Measurements from ENCODE around the gene DST. TPM values are rescaled to one million over a fixed set of nuclear protein-coding genes. Genes with fewer than 3 reads are reported as not detected.
"Not testable (repeated sequence)": the region's sequence is repeated elsewhere in the genome, so short reads cannot be mapped to it uniquely, and the experiment has no call there.

Gene DST
- total and polyA plus RNA-seq, 4 donors = 47.2 to 578 (median 371) TPM

- no peak overlapping the region for H3K27ac ChIP-seq (ENCODE audit: low read depth in 1 of 2, low read length in 2 of 2)
- H3K36me3 ChIP-seq (ENCODE audit: control insufficient read depth in 1 of 2, insufficient read depth in 2 of 2, low read length in 1 of 2) = peaks cover under 1 to 2% of the 10 kb centered on the region in 2 donors
- DNase-seq = no peak
- ATAC-seq (ENCODE audit: low FRiP score) = peak; percentile 74
- no peaks in the 10 kb centered on the region for H3K27me3 ChIP-seq (ENCODE audit: control insufficient read depth in 1 of 2, insufficient read depth in 2 of 2, low read length in 1 of 2)
- no peak overlapping the region for H3K4me3 ChIP-seq (ENCODE audit: low read length in 2 of 2)
- no peaks in the 10 kb centered on the region for H3K9me3 ChIP-seq (ENCODE audit: control insufficient read depth, low read length)
- no peaks in the 10 kb centered on the region for H3K4me1 ChIP-seq (ENCODE audit: control insufficient read depth in 1 of 2, insufficient read depth in 2 of 2, low read length in 2 of 2)
- 50 to 51% methylated on average over 8 of the region's 8 CpGs for WGBS, 2 donors
- intact Hi-C loops (cut with DNase I) = loop anchor here in 1 of 2 donors (5.0 kb wide), 1 partner anchor 208 kb away; no protein-coding TSS in a partner anchor
These were observed 72.0 kb downstream of the DST start for GRCh38 chr6:56570413-56571359.

- ATAC-seq (ENCODE audit: low FRiP score) = no peak
- H3K27me3 ChIP-seq (ENCODE audit: control insufficient read depth in 1 of 2, insufficient read depth in 2 of 2, low read length in 1 of 2) = no peaks in the 10 kb centered on the region
These were observed 75.2 kb downstream of the DST start for GRCh38 chr6:56567501-56567900.

DNA sequence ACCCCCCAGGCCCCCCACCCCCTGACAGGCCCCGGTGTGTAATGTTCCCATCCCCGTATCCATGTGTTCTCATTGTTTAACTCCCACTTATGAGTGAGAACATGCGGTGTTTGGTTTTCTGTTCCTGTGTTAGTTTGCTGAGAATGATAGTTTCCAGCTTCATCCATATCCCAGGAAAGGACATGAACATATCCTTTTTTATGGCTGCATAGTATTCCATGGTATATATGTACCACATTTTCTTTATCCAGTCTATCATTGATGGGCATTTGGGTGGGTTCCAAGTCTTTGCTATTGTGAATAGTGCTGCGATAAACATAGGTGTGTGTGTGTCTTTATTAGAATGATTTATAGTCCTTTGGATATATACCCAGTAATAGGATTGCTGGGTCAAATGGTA is 80.0 kb downstream of the DST start:
- H3K4me1 ChIP-seq (ENCODE audit: control insufficient read depth in 1 of 2, insufficient read depth in 2 of 2, low read length in 2 of 2); H3K36me3 ChIP-seq (ENCODE audit: control insufficient read depth in 1 of 2, insufficient read depth in 2 of 2, low read length in 1 of 2); H3K9me3 ChIP-seq (ENCODE audit: control insufficient read depth, low read length); H3K27ac ChIP-seq (ENCODE audit: low read depth in 1 of 2, low read length in 2 of 2); DNase-seq; ATAC-seq (ENCODE audit: low FRiP score); intact Hi-C loops (cut with DNase I); H3K4me3 ChIP-seq (ENCODE audit: low read length in 2 of 2); H3K27me3 ChIP-seq (ENCODE audit: control insufficient read depth in 1 of 2, insufficient read depth in 2 of 2, low read length in 1 of 2): not testable (repeated sequence)
- WGBS, 2 donors = 98 to 99% methylated on average over 4 of the region's 4 CpGs

More at GRCh38 chr6:56567501-56567900, 75.2 kb downstream of the DST start:
- Histone ChIP-seq H3K36me3 (ENCODE audit: control insufficient read depth in 1 of 2, insufficient read depth in 2 of 2, low read length in 1 of 2) (peaks cover 0 to 2% of the 10 kb centered on the region in 2 donors), H3K9me3 (ENCODE audit: control insufficient read depth, low read length) (no peaks in the 10 kb centered on the region), H3K27ac (ENCODE audit: low read depth in 1 of 2, low read length in 2 of 2) (no peak overlapping the region), H3K4me1 (ENCODE audit: control insufficient read depth in 1 of 2, insufficient read depth in 2 of 2, low read length in 2 of 2) (no peaks in the 10 kb centered on the region), H3K4me3 (ENCODE audit: low read length in 2 of 2) (no peak overlapping the region)
- intact Hi-C loops (cut with DNase I) = no loop called here
- no peak for DNase-seq

- ATAC-seq (ENCODE audit: low FRiP score) (no peak), DNase-seq (no peak)
- intact Hi-C loops (cut with DNase I) = loop anchor here in 1 of 2 donors (10.0 kb wide), 1 partner anchor 192 kb away; no protein-coding TSS in a partner anchor
- peaks cover 5 to 7% of the 10 kb centered on the region in 2 donors for H3K4me1 ChIP-seq (ENCODE audit: control insufficient read depth in 1 of 2, insufficient read depth in 2 of 2, low read length in 2 of 2)
- WGBS, 2 donors = 97 to 100% methylated on average over 1 of the region's 1 CpG
- no peaks in the 10 kb centered on the region for H3K9me3 ChIP-seq (ENCODE audit: control insufficient read depth, low read length)
- peaks cover 0 to 2% of the 10 kb centered on the region in 2 donors for H3K36me3 ChIP-seq (ENCODE audit: control insufficient read depth in 1 of 2, insufficient read depth in 2 of 2, low read length in 1 of 2)
- H3K27ac ChIP-seq (ENCODE audit: low read depth in 1 of 2, low read length in 2 of 2) = no peak overlapping the region
- no peak overlapping the region for H3K4me3 ChIP-seq (ENCODE audit: low read length in 2 of 2)
- H3K27me3 ChIP-seq (ENCODE audit: control insufficient read depth in 1 of 2, insufficient read depth in 2 of 2, low read length in 1 of 2) = no peaks in the 10 kb centered on the region
These were observed 85.7 kb downstream of the DST start for GRCh38 chr6:56556751-56557540.

DNA sequence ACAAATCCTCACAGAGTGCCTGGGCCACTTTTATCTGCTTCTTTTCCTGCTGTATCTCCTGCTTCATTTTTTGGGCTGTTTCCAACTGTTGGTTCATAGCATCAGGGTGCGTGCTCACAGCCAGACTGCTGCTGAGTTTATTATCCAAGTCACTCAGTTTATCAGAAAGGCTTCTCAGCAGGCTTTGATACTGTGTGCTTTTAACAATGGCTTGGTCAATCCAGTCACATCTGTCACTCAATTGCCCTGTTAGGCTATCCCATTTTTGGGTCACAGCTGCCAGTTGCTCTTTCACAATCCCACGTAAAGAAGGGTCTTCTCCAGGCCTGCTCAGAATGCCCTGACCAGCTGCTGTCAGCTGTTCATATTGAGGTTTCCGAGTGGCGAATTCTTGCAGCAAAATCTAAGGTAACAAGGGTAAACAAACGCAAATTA is 87.2 kb downstream of the DST start:
- WGBS, 2 donors = 60 to 62% methylated on average over 5 of the region's 5 CpGs
- H3K27me3 ChIP-seq (ENCODE audit: control insufficient read depth in 1 of 2, insufficient read depth in 2 of 2, low read length in 1 of 2) = no peaks in the 10 kb centered on the region
- intact Hi-C loops (cut with DNase I) = loop anchor here in 1 of 2 donors (10.0 kb wide), 1 partner anchor 191 kb away; no protein-coding TSS in a partner anchor
- H3K4me3 ChIP-seq (ENCODE audit: low read length in 2 of 2) = no peak overlapping the region
- H3K9me3 ChIP-seq (ENCODE audit: control insufficient read depth, low read length) = no peaks in the 10 kb centered on the region
- peak overlapping the region in 1 of 2 donors; percentile 35 for H3K27ac ChIP-seq (ENCODE audit: low read depth in 1 of 2, low read length in 2 of 2)
- no peaks in the 10 kb centered on the region for H3K36me3 ChIP-seq (ENCODE audit: control insufficient read depth in 1 of 2, insufficient read depth in 2 of 2, low read length in 1 of 2)
- ATAC-seq (ENCODE audit: low FRiP score) (no peak), DNase-seq (no peak)
- H3K4me1 ChIP-seq (ENCODE audit: control insufficient read depth in 1 of 2, insufficient read depth in 2 of 2, low read length in 2 of 2) = peaks cover 5 to 7% of the 10 kb centered on the region in 2 donors

DNA sequence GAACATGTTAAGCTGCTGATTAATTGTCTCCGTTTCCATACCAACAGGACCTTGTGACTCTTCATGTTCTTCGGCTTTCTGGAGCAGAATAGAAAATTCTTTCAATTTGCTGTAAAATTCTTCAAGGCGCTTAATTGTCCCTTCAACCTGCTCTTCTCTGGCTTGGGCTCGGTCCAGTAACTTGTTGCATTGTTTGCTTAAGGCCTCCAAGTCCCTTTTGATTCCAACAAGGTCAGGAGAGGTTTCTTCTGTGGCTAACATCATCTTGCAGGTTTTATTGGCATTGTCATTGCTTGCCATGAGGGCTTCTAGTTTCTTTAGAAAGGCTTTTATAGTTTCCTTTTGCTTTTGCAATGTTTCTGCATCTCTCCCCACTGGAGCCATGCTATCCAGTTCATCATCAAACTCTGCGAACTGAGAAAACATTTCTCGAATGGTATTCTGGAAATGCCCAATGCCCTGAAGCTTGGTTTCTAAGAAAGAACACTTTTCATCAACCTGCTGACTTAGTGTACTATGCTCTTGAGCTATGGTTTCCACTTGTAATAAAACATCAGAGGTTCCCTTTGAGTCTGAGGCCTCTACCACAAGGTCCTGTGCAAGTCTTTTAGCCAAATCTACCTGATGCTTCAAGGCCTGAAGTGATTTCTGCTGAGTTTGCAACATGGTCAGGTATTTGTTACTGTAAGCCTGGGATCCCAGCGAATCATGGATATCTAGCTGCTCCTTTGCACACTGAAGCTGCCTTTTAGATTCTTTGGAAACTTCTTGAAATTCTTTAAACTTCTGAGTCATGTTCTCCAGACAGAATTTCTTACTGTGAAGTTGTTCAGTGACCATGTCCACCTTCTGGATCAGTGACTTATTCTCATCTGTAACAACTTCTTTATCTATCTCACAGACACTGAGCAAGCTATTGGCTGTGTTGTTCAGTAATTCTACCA is 90.2 kb downstream of the DST start:
- DNase-seq (no peak), ATAC-seq (ENCODE audit: low FRiP score) (no peak)
- no peak overlapping the region for H3K4me3 ChIP-seq (ENCODE audit: low read length in 2 of 2)
- H3K4me1 ChIP-seq (ENCODE audit: control insufficient read depth in 1 of 2, insufficient read depth in 2 of 2, low read length in 2 of 2) = peaks cover 5 to 7% of the 10 kb centered on the region in 2 donors
- peak overlapping the region; percentile 28 to 76 for H3K27ac ChIP-seq (ENCODE audit: low read depth in 1 of 2, low read length in 2 of 2)
- 68 to 71% methylated on average over 7 of the region's 7 CpGs for WGBS, 2 donors
- H3K9me3 ChIP-seq (ENCODE audit: control insufficient read depth, low read length) = no peaks in the 10 kb centered on the region
- intact Hi-C loops (cut with DNase I) = loop anchor here in 1 of 2 donors (10.0 kb wide), 1 partner anchor 188 kb away; no protein-coding TSS in a partner anchor
- no peaks in the 10 kb centered on the region for H3K27me3 ChIP-seq (ENCODE audit: control insufficient read depth in 1 of 2, insufficient read depth in 2 of 2, low read length in 1 of 2)
- no peaks in the 10 kb centered on the region for H3K36me3 ChIP-seq (ENCODE audit: control insufficient read depth in 1 of 2, insufficient read depth in 2 of 2, low read length in 1 of 2)

- H3K4me3 ChIP-seq (ENCODE audit: low read length in 2 of 2) = no peak overlapping the region
- intact Hi-C loops (cut with DNase I) = loop anchor here in 1 of 2 donors (10.0 kb wide), 1 partner anchor 187 kb away; no protein-coding TSS in a partner anchor
- H3K27me3 ChIP-seq (ENCODE audit: control insufficient read depth in 1 of 2, insufficient read depth in 2 of 2, low read length in 1 of 2) = no peaks in the 10 kb centered on the region
- WGBS, 2 donors = 69 to 73% methylated on average over 3 of the region's 3 CpGs
- H3K9me3 ChIP-seq (ENCODE audit: control insufficient read depth, low read length) = no peaks in the 10 kb centered on the region
- no peak for DNase-seq
- peak overlapping the region in 1 of 2 donors; percentile 40 for H3K27ac ChIP-seq (ENCODE audit: low read depth in 1 of 2, low read length in 2 of 2)
- ATAC-seq (ENCODE audit: low FRiP score) = no peak
- H3K36me3 ChIP-seq (ENCODE audit: control insufficient read depth in 1 of 2, insufficient read depth in 2 of 2, low read length in 1 of 2) = no peaks in the 10 kb centered on the region
- H3K4me1 ChIP-seq (ENCODE audit: control insufficient read depth in 1 of 2, insufficient read depth in 2 of 2, low read length in 2 of 2) = peaks cover 5 to 7% of the 10 kb centered on the region in 2 donors
These were observed 91.1 kb downstream of the DST start for GRCh38 chr6:56551409-56552120.
